BLaER1 treated with 17β-estradiol and CSF1 and Interleukin-3, amounts not matched to agents 10 nM and 100 nM (cell line): ENCODE results near the gene RPH3AL.

Source experiments
- H3K27ac ChIP-seq, 11 experiments: shearing (Covaris generic); formaldehyde crosslinking; 2 replicates each; pipeline ENCODE4 v1.8.1; 2022
- H3K27me3 ChIP-seq, 11 experiments: shearing (Covaris generic); formaldehyde crosslinking; 2 replicates each; pipeline ENCODE4 v1.8.1; 2022
- H3K36me3 ChIP-seq, 11 experiments: shearing (Covaris generic); formaldehyde crosslinking; 2 replicates each; pipeline ENCODE4 v1.8.1; 2022
- H3K4me1 ChIP-seq, 10 experiments: shearing (Covaris generic); formaldehyde crosslinking; 2 replicates each; pipeline ENCODE4 v1.8.1; 2022
- H3K4me2 ChIP-seq, 11 experiments: shearing (Covaris generic); formaldehyde crosslinking; 2 replicates each; pipeline ENCODE4 v1.8.1; 2022
- H3K4me3 ChIP-seq, 10 experiments: shearing (Covaris generic); formaldehyde crosslinking; 2 replicates each; pipeline ENCODE4 v1.8.1; 2022
- H3K9ac ChIP-seq, 11 experiments: shearing (Covaris generic); formaldehyde crosslinking; 2 replicates each; pipeline ENCODE4 v1.8.1; 2022
- H3K9me3 ChIP-seq, 11 experiments: shearing (Covaris generic); formaldehyde crosslinking; replicated peaks in 1 of 11; 2 replicates each; pipeline ENCODE4 v1.8.1; 2022
- H4K20me1 ChIP-seq, 11 experiments: shearing (Covaris generic); formaldehyde crosslinking; 2 replicates each; pipeline ENCODE4 v1.8.1; 2022
- Cebpa-rat ChIP-seq, 11 experiments: shearing (Covaris generic); IDR thresholded peaks; 2 replicates each; pipeline ENCODE4 v1.8.1; 2022

Gene RPH3AL

DNA sequence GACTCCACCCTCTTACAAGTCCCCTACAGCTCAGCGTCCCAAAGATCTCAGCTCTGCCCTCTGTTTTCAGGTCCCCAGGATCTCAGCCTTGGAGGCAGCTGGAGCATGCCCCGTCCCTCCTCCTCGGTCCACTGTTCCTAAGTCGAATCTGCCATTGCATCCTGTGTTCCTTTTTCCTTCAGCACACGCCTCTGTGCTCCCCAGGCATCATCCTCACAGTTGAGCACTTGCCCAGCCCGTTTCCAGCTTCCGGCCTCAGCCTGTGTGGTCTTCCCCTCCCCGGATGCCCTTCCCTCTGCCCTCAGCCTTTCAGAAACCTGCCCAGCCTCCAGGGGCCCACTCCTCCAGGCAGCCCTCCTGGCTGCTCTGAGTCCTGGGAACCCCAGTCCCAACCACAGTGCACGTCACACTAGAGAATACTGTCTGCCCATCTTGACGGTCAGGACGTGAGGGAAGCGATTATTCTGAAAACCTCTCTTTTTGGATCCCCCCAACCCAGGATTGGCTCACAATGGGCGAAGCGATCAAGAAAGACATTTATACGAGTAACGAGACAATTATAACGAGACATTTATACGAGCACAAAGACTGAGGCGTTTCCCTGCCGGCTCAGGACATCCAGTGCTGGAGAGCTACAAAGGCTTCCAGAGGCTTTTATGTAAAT is 41.4 kb downstream of the RPH3AL start:
- H4K20me1 ChIP-seq = peaks cover 0 to 64% (median 21%) of the 10 kb centered on the region in 11 experiments; a peak in 10 of 22 replicates
- H3K27me3 ChIP-seq = 0 out of 22 replicates have a peak, but pooled peaks cover 0 to 3% (median 0%) of the 10 kb centered on the region in 11 experiments
- peaks cover 6 to 43% (median 19%) of the 10 kb centered on the region in 10 experiments; a peak in 18 of 20 replicates for H3K4me1 ChIP-seq
- no peak overlapping the region for H3K4me3 ChIP-seq
- H3K36me3 ChIP-seq = peaks cover 0 to 6% (median 0%) of the 10 kb centered on the region in 11 experiments; a peak in 4 of 22 replicates
- 0 out of 22 replicates have a peak overlapping the region, but pooled peaks of 1 of the 11 experiments have one; percentile 17 for H3K9ac ChIP-seq
- peak overlapping the region in 2 of 11 experiments; percentile 10 to 19; a peak in 3 of 22 replicates for H3K4me2 ChIP-seq
- no peak overlapping the region for H3K27ac ChIP-seq
- no peak for TF ChIP-seq Cebpa-rat (IDR thresholded peaks at IDR 0.05)
- peaks cover 8 to 20% (median 17%) of the 10 kb centered on the region in 11 experiments; a peak in 21 of 22 replicates for H3K9me3 ChIP-seq

DNA sequence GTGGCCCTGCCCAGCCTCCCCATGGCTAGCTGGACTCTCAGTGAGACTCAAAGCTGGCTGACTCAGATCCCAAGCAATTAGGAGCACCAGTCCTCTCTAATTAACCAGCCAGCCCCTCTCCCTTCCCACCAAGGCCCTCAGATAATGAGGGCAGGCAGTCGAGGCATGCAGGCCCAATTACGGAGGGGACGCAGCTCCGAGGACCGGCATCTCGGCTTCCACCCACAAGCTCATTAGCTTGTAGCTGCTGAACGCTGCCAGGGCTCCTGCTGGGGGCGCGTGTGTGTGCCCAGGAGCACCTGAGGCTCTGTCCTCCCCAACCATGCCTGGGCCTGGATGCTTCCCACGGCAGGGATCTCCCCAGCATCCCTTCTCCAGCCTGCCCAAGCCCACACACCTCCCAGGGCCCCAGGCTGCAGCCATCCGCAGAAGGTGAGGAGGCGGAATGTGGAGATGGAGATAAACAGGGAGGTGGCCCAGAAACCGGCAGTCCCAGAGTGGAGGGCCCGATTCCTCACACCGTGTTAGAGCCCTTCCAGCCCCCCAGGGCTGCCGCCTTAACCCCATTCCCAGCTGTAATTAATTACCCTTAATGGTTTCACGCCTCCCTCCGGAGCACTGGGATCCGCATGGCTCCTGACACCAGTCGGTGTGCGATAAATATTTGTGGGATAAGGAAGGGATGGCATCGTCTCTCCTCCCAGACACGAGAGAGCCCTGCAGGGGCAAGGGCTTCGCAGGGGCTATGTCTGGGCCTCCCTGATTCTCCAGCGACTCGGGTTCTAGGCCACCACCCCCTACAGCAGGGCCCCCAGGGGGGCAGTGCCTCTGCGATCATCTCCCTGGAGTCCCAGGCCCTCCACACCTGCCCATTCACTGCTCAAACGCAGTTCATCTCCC is 42.2 kb downstream of the RPH3AL start:
- no peak overlapping the region for H3K4me3 ChIP-seq
- peak overlapping the region in 2 of 11 experiments; percentile 37 to 40; a peak in 2 of 22 replicates for H3K27ac ChIP-seq
- H3K4me1 ChIP-seq = peaks cover 11 to 52% (median 28%) of the 10 kb centered on the region in 10 experiments; a peak in 18 of 20 replicates
- H3K9ac ChIP-seq = peak overlapping the region in 3 of 11 experiments; percentile 5 to 37 (median 24); a peak in 3 of 22 replicates
- peaks cover 0 to 64% (median 21%) of the 10 kb centered on the region in 11 experiments; a peak in 10 of 22 replicates for H4K20me1 ChIP-seq
- peaks cover 2 to 12% (median 8%) of the 10 kb centered on the region in 11 experiments; a peak in 21 of 22 replicates for H3K9me3 ChIP-seq
- H3K36me3 ChIP-seq = peaks cover 0 to 2% (median 0%) of the 10 kb centered on the region in 11 experiments; a peak in 4 of 22 replicates
- peaks cover 0 to 8% (median 0%) of the 10 kb centered on the region in 11 experiments; a peak in 2 of 22 replicates for H3K27me3 ChIP-seq
- no peak for TF ChIP-seq Cebpa-rat (IDR thresholded peaks at IDR 0.05)
- peak overlapping the region in 6 of 11 experiments; percentile 10 to 36 (median 30); a peak in 7 of 22 replicates for H3K4me2 ChIP-seq

DNA sequence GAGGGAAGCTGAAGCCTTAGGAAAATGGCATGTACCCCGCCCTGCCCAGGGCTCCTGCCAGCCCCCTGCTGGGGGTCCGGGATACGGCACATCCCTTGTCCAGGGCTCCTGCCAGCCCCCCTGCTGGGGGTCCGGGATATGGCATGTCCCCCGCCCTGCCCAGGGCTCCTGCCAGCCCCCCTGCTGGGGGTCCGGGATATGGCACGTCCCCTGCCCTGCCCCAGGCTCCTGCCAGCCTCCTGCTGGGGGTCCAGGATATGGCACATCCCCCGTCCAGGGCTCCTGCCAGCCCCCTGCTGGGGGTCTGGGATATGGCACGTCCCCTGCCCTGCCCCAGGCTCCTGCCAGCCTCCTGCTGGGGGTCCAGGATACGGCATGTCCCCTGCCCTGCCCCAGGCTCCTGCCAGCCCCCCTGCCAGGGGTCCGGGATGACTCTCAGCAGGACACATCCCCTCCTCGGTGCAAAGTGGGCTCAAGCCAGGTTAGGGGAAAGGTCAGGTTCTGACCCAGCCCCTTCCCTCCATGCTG is 43.2 kb downstream of the RPH3AL start:
- Histone ChIP-seq H3K27me3 (peaks cover 0 to 13% (median 0%) of the 10 kb centered on the region in 11 experiments; a peak in 5 of 22 replicates), H3K9ac (peak overlapping the region in 2 of 11 experiments; percentile 5 to 24; a peak in 1 of 22 replicates), H3K4me3 (no peak overlapping the region), H3K4me1 (peaks cover 16 to 58% (median 33%) of the 10 kb centered on the region in 10 experiments; a peak in 19 of 20 replicates), H3K27ac (peak overlapping the region in 2 of 11 experiments; percentile 37 to 40; a peak in 2 of 22 replicates), H3K9me3 (peaks cover 0 to 2% (median under 1%) of the 10 kb centered on the region in 11 experiments; a peak in 5 of 22 replicates), H4K20me1 (peaks cover 0 to 62% (median 20%) of the 10 kb centered on the region in 11 experiments; a peak in 10 of 22 replicates), H3K36me3 (no peaks in the 10 kb centered on the region; a peak in 1 of 22 replicates), H3K4me2 (peak overlapping the region in 6 of 11 experiments; percentile 4 to 36 (median 30); a peak in 8 of 22 replicates)
- no peak for TF ChIP-seq Cebpa-rat (IDR thresholded peaks at IDR 0.05)

DNA sequence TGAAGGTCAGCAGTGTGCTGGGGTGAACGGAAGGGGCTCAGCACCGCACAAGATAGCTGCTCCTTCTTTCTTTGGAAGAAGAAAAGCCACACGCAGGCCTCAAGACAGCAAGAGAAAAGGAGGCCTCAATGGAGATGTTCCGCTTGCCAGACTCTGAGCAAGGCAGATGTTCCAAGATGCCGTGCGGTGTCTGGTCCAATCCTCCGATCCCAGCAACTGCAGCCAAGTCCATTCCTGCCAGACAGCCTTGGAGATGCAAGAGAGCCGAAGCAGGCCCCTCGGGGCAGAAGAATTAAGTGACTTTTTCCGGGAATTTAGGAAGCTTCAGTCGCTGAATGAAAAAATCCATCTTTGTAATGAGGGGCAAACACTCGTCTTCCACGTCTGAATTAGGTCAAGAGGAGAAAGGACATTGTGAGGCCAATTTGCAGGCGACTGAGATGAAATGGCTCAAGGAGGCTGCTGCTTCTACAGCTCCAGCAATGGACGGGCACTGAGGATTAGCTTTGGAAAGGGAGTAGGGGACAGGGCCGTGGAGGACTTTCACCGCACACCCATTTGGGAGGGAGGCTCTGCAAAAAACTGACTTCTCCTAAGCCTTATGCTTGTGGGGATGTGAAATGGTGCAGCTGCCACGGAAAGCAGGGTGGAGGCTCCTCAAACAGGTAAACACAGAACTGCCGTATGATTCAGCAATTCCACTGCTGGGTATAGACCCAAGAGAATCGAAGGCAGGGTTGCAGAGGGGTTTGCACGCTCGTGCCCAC is 44.7 kb downstream of the RPH3AL start:
- TF ChIP-seq Cebpa-rat (IDR thresholded peaks at IDR 0.05) = no peak
- no peak overlapping the region for H3K9ac ChIP-seq
- H3K4me2 ChIP-seq = peak overlapping the region in 2 of 11 experiments; percentile 6 to 82; a peak in 2 of 22 replicates
- H3K9me3 ChIP-seq = no peaks in the 10 kb centered on the region
- H4K20me1 ChIP-seq = peaks cover 0 to 52% (median 8%) of the 10 kb centered on the region in 11 experiments; a peak in 10 of 22 replicates
- peaks cover 0 to 24% (median 0%) of the 10 kb centered on the region in 11 experiments; a peak in 6 of 22 replicates for H3K27me3 ChIP-seq
- no peak overlapping the region for H3K27ac ChIP-seq
- H3K4me3 ChIP-seq = no peak overlapping the region
- no peaks in the 10 kb centered on the region for H3K36me3 ChIP-seq
- peaks cover 22 to 71% (median 47%) of the 10 kb centered on the region in 10 experiments; a peak in 19 of 20 replicates for H3K4me1 ChIP-seq

DNA sequence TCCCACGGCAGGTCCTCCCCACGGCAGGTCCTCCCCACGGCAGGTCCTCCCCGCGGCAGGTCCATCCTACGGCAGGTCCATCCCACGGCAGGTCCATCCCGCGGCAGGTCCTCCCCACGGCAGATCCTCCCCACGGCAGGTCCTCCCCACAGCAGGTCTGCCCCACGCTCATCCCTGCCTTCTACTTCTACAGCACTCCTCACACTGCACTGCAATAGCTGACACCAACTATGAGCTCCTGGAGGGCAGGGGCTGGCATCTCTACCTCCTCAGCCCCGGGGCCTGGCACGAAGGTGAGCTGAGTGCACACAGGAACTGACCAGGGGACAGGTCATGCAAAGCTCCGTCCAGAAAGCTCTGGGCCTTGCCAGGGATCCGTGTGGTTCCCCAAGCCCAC is 45.3 kb downstream of the RPH3AL start:
- H4K20me1 ChIP-seq = peaks cover 0 to 46% (median 8%) of the 10 kb centered on the region in 11 experiments; a peak in 11 of 22 replicates
- H3K27me3 ChIP-seq = peaks cover 0 to 30% (median 0%) of the 10 kb centered on the region in 11 experiments; a peak in 6 of 22 replicates
- no peak overlapping the region for H3K4me3 ChIP-seq
- no peak overlapping the region for H3K9ac ChIP-seq
- peaks cover 28 to 78% (median 53%) of the 10 kb centered on the region in 10 experiments for H3K4me1 ChIP-seq
- H3K27ac ChIP-seq = no peak overlapping the region
- H3K36me3 ChIP-seq = no peaks in the 10 kb centered on the region
- H3K9me3 ChIP-seq = no peaks in the 10 kb centered on the region
- no peak for TF ChIP-seq Cebpa-rat (IDR thresholded peaks at IDR 0.05)
- peak overlapping the region in 6 of 11 experiments; percentile 3 to 82 (median 60); a peak in 7 of 22 replicates for H3K4me2 ChIP-seq

DNA sequence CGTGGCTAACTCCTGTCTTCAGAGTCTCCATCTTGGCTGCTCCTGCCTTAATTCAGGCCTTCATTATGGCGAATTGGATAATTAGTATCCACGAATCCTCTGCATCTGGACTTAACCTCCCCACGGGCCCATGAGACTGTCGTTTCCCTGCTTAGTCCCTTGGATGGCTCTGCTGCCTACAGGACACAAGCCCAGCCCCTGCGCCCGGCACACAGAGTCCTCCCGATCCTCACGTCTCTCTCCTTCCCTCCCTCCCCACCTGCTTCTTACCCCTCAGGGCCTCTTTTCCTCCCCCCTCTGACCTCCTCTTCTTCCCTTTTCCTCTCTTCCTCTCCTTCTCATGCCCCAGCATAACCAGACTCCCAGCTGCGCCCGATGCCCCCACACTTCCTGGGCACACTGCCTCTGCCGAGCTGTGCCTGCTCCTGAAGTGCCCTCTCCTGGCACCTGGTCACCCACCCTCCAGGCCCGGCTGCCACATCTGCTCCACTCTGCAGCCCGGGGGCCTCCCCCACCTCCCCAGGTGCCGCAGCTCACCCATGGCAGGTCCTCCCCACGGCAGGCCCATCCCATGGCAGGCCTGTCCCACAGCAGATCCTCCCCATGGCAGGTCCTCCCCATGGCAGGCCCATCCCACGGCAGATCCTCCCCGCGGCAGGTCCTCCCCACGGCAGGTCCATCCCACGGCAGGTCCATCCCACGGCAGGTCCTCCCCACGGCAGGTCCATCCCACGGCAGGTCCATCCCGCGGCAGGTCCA is 45.9 kb downstream of the RPH3AL start:
- Histone ChIP-seq H3K9ac (0 out of 22 replicates have a peak overlapping the region, but pooled peaks of 2 of the 11 experiments have one; percentile 1 to 34), H3K4me1 (peaks cover 34 to 83% (median 59%) of the 10 kb centered on the region in 10 experiments), H3K4me3 (no peak overlapping the region), H3K4me2 (peak overlapping the region; percentile 6 to 82 (median 55); a peak in 16 of 22 replicates), H3K27ac (no peak overlapping the region), H3K9me3 (no peaks in the 10 kb centered on the region), H3K36me3 (no peaks in the 10 kb centered on the region), H4K20me1 (peaks cover 0 to 49% (median 11%) of the 10 kb centered on the region in 11 experiments; a peak in 11 of 22 replicates), H3K27me3 (peaks cover 0 to 31% (median 0%) of the 10 kb centered on the region in 11 experiments; a peak in 6 of 22 replicates)
- TF ChIP-seq Cebpa-rat (IDR thresholded peaks at IDR 0.05) = no peak

DNA sequence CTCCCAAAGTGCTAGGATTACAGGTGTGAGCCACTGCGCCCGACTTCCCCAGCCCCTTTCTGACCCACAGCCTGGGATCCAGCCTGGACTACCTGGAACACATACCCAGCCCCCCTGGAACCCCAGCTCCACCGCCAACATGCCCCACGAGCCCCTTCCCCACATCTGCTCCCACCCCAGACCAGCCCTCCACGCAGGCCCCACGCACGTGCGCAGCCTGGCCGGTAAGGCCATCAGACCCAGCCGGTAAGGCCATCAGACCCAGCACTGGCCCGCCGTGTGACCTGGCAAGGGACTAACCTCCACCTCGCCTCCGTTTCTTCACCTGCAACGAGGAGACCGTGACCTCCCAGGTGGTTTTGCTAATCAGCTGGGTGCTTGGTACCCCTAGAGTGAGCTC is 46.5 kb downstream of the RPH3AL start:
- H3K4me1 ChIP-seq = peaks cover 40 to 87% (median 64%) of the 10 kb centered on the region in 10 experiments
- no peaks in the 10 kb centered on the region for H3K36me3 ChIP-seq
- H3K4me3 ChIP-seq = no peak overlapping the region
- no peak for TF ChIP-seq Cebpa-rat (IDR thresholded peaks at IDR 0.05)
- peaks cover 0 to 31% (median 0%) of the 10 kb centered on the region in 11 experiments; a peak in 6 of 22 replicates for H3K27me3 ChIP-seq
- 0 out of 22 replicates have a peak overlapping the region, but pooled peaks of 1 of the 11 experiments have one; percentile 1 for H3K9ac ChIP-seq
- H3K27ac ChIP-seq = no peak overlapping the region
- H3K9me3 ChIP-seq = no peaks in the 10 kb centered on the region
- peak overlapping the region; percentile 6 to 82 (median 55); a peak in 16 of 22 replicates for H3K4me2 ChIP-seq
- H4K20me1 ChIP-seq = peaks cover 0 to 55% (median 15%) of the 10 kb centered on the region in 11 experiments; a peak in 11 of 22 replicates
